Prostate gland (tissue), 2 donors: ENCODE measurements around the gene RABEPK.

Source experiments
- POLR2A ChIP-seq: fragments of 450-650 bp; IDR thresholded peaks from one replicate; pipeline ENCODE4 v1.6.1; 2016; ENCODE audit warnings: antibody characterized with exemption, mild to moderate bottlenecking
- TF ChIP-seq, protein P1 (sequence below), 4 experiments: fragments of 200-600 bp in 2 of 4; fragments of 450-650 bp in 2 of 4; sonication (generic) in 2 of 4; IDR thresholded peaks; 1 replicate in 3 of 4; 2 replicates in 1 of 4; pipeline ENCODE4 v1.5.1; 2016 to 2019; ENCODE audit warnings: antibody characterized with exemption in 4 of 4, mild to moderate bottlenecking in 2 of 4, moderate library complexity in 2 of 4

DNA sequence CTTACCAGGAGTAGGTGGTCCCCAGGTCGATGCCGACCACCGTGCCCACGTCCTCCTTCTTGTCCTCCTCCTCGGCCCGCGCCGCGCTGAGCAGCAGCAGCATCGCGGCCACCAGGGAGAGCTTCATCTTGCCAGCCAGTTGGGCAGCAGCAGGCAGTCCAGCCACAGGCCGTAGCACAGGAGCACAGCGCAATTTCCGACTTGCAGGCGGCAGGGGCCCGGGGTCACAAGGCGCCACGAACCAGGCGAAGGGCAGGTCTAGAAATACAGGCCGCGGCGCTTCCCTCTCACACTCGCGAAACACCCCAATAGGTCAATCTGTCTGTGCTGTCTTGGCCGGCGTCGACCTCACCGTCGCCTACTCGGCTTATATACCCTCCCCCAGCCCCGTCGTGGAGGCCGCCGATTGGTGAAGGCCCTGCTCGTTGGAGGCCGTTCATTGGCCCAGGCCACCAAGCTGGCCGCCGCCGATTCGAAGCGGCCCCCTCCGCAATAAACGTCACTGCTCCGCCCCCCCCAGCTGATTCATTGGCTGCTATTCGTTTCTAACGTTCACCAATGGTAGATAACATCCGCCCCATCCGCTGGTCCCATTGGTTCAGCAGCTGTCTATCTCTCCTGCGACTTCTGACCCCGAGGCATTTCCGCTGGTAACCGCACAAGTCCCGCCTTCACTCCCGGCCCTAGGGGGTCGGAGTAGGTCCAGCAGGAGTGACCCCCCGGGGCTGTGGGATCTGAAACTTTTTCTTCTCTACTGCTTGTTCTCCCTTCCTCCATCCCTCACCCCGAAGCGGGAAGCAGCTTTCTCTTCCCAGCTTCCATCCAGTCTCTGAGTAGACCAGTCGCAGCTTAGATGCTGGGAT is 40.9 kb downstream of the RABEPK start, which contains the start of gene HSPA5:
- TF ChIP-seq POLR2A, result peak; percentile 97
- TF ChIP-seq, protein P1, sequence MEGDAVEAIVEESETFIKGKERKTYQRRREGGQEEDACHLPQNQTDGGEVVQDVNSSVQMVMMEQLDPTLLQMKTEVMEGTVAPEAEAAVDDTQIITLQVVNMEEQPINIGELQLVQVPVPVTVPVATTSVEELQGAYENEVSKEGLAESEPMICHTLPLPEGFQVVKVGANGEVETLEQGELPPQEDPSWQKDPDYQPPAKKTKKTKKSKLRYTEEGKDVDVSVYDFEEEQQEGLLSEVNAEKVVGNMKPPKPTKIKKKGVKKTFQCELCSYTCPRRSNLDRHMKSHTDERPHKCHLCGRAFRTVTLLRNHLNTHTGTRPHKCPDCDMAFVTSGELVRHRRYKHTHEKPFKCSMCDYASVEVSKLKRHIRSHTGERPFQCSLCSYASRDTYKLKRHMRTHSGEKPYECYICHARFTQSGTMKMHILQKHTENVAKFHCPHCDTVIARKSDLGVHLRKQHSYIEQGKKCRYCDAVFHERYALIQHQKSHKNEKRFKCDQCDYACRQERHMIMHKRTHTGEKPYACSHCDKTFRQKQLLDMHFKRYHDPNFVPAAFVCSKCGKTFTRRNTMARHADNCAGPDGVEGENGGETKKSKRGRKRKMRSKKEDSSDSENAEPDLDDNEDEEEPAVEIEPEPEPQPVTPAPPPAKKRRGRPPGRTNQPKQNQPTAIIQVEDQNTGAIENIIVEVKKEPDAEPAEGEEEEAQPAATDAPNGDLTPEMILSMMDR (IDR thresholded peaks at IDR 0.05), result peak in 2 of 4 experiments; percentile 30 to 35
